HepG2 (cell line): ENCODE measurements around the gene PSMD12. TPM values are rescaled to one million over a fixed set of nuclear protein-coding genes. Genes with fewer than 3 reads are reported as not detected.

Source experiments
- FOXA1 ChIP-seq, 2 experiments: fragments of 450-650 bp in 1 of 2; sonication (generic) in 1 of 2; formaldehyde crosslinking in 1 of 2; IDR thresholded peaks; 2 replicates each; pipeline versions ENCODE4 v1.4.0 to v1.6.1; 2016 to 2020; ENCODE audit warnings: missing genetic modification reagents in 1 of 2
- HES4 ChIP-seq: sonication (generic); formaldehyde crosslinking; IDR thresholded peaks from 2 replicates; pipeline ENCODE4 v1.9.0; 2021; ENCODE audit warnings: mild to moderate bottlenecking, missing genetic modification reagents, borderline replicate concordance
- HNF1A ChIP-seq, 2 experiments: sonication (generic) in 1 of 2; formaldehyde crosslinking in 1 of 2; IDR thresholded peaks; 2 replicates each; pipeline versions ENCODE4 v1.4.0 to v1.6.1; 2016 to 2020; ENCODE audit warnings: borderline replicate concordance in 1 of 2, low read depth in 1 of 2, mild to moderate bottlenecking in 1 of 2, missing genetic modification reagents in 1 of 2
- HNF4A ChIP-seq: sonication (generic); formaldehyde crosslinking; IDR thresholded peaks from 2 replicates; pipeline ENCODE4 v1.4.0; 2020; ENCODE audit warnings: missing genetic modification reagents
- HOXA7 ChIP-seq: sonication (generic); formaldehyde crosslinking; IDR thresholded peaks from 2 replicates; pipeline ENCODE4 v1.8.1; 2022; ENCODE audit warnings: mild to moderate bottlenecking, missing genetic modification reagents, moderate library complexity
- KLF15 ChIP-seq: sonication (generic); formaldehyde crosslinking; IDR thresholded peaks from 2 replicates; pipeline ENCODE4 v1.8.1; 2023; ENCODE audit warnings: borderline replicate concordance, mild to moderate bottlenecking, inconsistent platforms, missing genetic modification reagents, mixed read lengths
- LBX2 ChIP-seq: sonication (generic); formaldehyde crosslinking; IDR thresholded peaks from 2 replicates; pipeline ENCODE4 v1.5.0; 2020; ENCODE audit warnings: missing genetic modification reagents, mild to moderate bottlenecking, borderline replicate concordance
- NONO ChIP-seq, 2 experiments: fragments of 450-650 bp in 1 of 2; sonication (generic) in 1 of 2; formaldehyde crosslinking in 1 of 2; IDR thresholded peaks in 1 of 2; conservative IDR thresholded peaks in 1 of 2; 2 replicates each; pipeline versions ENCODE4 v1.6.1 to v1.8.0; 2017 to 2022; ENCODE audit warnings: mild to moderate bottlenecking in 1 of 2, missing genetic modification reagents in 1 of 2, moderate library complexity in 1 of 2
- PCBP1 ChIP-seq: fragments of 200-400 bp; formaldehyde crosslinking; IDR thresholded peaks from 2 replicates; pipeline ENCODE4 v1.6.1; 2017; ENCODE audit warnings: mild to moderate bottlenecking, low read depth, low read length, borderline replicate concordance
- SP2 ChIP-seq: sonication (generic); formaldehyde crosslinking; IDR thresholded peaks from 2 replicates; pipeline ENCODE4 v1.5.1; 2020; ENCODE audit warnings: mild to moderate bottlenecking, missing genetic modification reagents
- STAT5B ChIP-seq: sonication (generic); formaldehyde crosslinking; IDR thresholded peaks from 2 replicates; pipeline ENCODE4 v1.4.0; 2020; ENCODE audit warnings: missing genetic modification reagents
- TEAD2 ChIP-seq: sonication (generic); formaldehyde crosslinking; IDR thresholded peaks from 2 replicates; pipeline ENCODE4 v1.9.0; 2021; ENCODE audit warnings: missing genetic modification reagents
- TIGD3 ChIP-seq: sonication (generic); formaldehyde crosslinking; IDR thresholded peaks from 2 replicates; pipeline ENCODE4 v1.5.1; 2020; ENCODE audit warnings: mild to moderate bottlenecking, missing genetic modification reagents, borderline replicate concordance
- ZEB1 ChIP-seq: IDR thresholded peaks from 2 replicates; pipeline ENCODE4 v1.6.1; 2012; ENCODE audit warnings: mild to moderate bottlenecking, low read depth, inconsistent platforms; ENCODE audit not compliant: insufficient replicate concordance
- ZKSCAN1 ChIP-seq: fragments of 150-350 bp; IDR thresholded peaks from 2 replicates; pipeline ENCODE4 v1.6.1; 2014; ENCODE audit warnings: low read length
- ZNF143 ChIP-seq: sonication (generic); formaldehyde crosslinking; IDR thresholded peaks from 2 replicates; pipeline ENCODE4 v1.4.0; 2020; ENCODE audit warnings: missing genetic modification reagents
- ZNF20 ChIP-seq: sonication (generic); formaldehyde crosslinking; IDR thresholded peaks from 2 replicates; pipeline ENCODE4 v1.4.0; 2020; ENCODE audit warnings: mild to moderate bottlenecking, moderate library complexity, missing genetic modification reagents
- ZNF292 ChIP-seq: sonication (generic); formaldehyde crosslinking; IDR thresholded peaks from 2 replicates; pipeline ENCODE4 v1.8.1; 2022; ENCODE audit warnings: mild to moderate bottlenecking, low read depth, missing genetic modification reagents, borderline replicate concordance
- ZNF546 ChIP-seq: sonication (generic); formaldehyde crosslinking; conservative IDR thresholded peaks from 2 replicates; pipeline ENCODE4 v1.8.1; 2023; ENCODE audit warnings: mild to moderate bottlenecking, missing genetic modification reagents
- ZNF691 ChIP-seq: sonication (generic); formaldehyde crosslinking; IDR thresholded peaks from 2 replicates; pipeline ENCODE4 v1.4.0; 2020; ENCODE audit warnings: missing genetic modification reagents, low read depth, mild to moderate bottlenecking, borderline replicate concordance
- ZNF781 ChIP-seq: sonication (generic); formaldehyde crosslinking; IDR thresholded peaks from 2 replicates; pipeline ENCODE4 v1.5.1; 2020; ENCODE audit warnings: borderline replicate concordance, mild to moderate bottlenecking, missing genetic modification reagents; ENCODE audit errors: not compliant biosample characterization
- polyA plus RNA-seq, 8 experiments: library from polyadenylated mRNA; depleted of rRNA in 3 of 8; stranded (reverse) in 7 of 8; unstranded in 1 of 8; fragments of >200 nt; fragmentation: Illumina TruSeq in 4 of 8; extraction: Trizol in 4 of 8; gene quantifications; 2 replicates each; pipeline versions ENCODE4 v1.2.1 to v1.2.3, GENCODE V29; 2011 to 2016; ENCODE audit warnings: low read depth in 4 of 8, missing spikeins in 1 of 8, mixed read lengths in 1 of 8; ENCODE audit not compliant: insufficient read depth in 1 of 8
- total RNA-seq, 5 experiments: library from RNA; depleted of rRNA; stranded (reverse); fragments of >200 nt; fragmentation: Illumina TruSeq; extraction: Trizol; gene quantifications; 2 replicates each; pipeline ENCODE4 v1.2.3, GENCODE V29; 2016; ENCODE audit warnings: low read depth in 1 of 5

Gene PSMD12
- total and polyA plus RNA-seq, 2 of the 13 experiments (the other 11 are each of a cell fraction or from before 2014, with no cell fraction given): 27.4 to 71.7 TPM

- TF ChIP-seq STAT5B (CRISPR knock-in tag) (no peak), ZNF546 (CRISPR knock-in tag) (no peak), NONO (IDR thresholded peaks at IDR 0.05) (no peak), NONO (CRISPR knock-in tag; conservative IDR thresholded peaks at IDR 0.05) (no peak), ZNF691 (CRISPR knock-in tag) (no peak), TIGD3 (no peak), KLF15 (no peak), SP2 (no peak), ZEB1 (no peak), HOXA7 (CRISPR knock-in tag) (no peak), ZNF20 (CRISPR knock-in tag) (no peak), ZNF781 (no peak), TEAD2 (CRISPR knock-in tag) (no peak), PCBP1 (no peak), LBX2 (CRISPR knock-in tag) (no peak), ZNF143 (CRISPR knock-in tag) (no peak), ZNF292 (CRISPR knock-in tag) (no peak), HNF4A (0 out of 2 replicates have a peak, but pooled peaks have one; percentile 30), FOXA1 (IDR thresholded peaks at IDR 0.05) (no peak), FOXA1 (CRISPR knock-in tag; IDR thresholded peaks at IDR 0.05) (peak; percentile 76; the same call in 1 of the 2 replicates), ZKSCAN1 (no peak), HNF1A (IDR thresholded peaks at IDR 0.05; ENCODE audit: low read depth) (0 out of 2 replicates have a peak, but pooled peaks have one; percentile 11), HNF1A (CRISPR knock-in tag; IDR thresholded peaks at IDR 0.05; ENCODE audit: borderline replicate concordance) (no peak), HES4 (CRISPR knock-in tag) (no peak)
Observed at GRCh38 chr17:67390646-67391361, 24.4 kb upstream of the PSMD12 start (continued).
